NCI-H1930 (cell line): ENCODE data around the gene SLC28A1.
"Not testable (repeated sequence)": the region's sequence is repeated elsewhere in the genome, so short reads cannot be mapped to it uniquely, and the experiment has no call there.

Experiments used
- DNase-seq, 2 experiments: peaks; one replicate each; lab custom pipeline; 2025; lab: John Stamatoyannopoulos, UW

The SLC28A1 gene

DNA sequence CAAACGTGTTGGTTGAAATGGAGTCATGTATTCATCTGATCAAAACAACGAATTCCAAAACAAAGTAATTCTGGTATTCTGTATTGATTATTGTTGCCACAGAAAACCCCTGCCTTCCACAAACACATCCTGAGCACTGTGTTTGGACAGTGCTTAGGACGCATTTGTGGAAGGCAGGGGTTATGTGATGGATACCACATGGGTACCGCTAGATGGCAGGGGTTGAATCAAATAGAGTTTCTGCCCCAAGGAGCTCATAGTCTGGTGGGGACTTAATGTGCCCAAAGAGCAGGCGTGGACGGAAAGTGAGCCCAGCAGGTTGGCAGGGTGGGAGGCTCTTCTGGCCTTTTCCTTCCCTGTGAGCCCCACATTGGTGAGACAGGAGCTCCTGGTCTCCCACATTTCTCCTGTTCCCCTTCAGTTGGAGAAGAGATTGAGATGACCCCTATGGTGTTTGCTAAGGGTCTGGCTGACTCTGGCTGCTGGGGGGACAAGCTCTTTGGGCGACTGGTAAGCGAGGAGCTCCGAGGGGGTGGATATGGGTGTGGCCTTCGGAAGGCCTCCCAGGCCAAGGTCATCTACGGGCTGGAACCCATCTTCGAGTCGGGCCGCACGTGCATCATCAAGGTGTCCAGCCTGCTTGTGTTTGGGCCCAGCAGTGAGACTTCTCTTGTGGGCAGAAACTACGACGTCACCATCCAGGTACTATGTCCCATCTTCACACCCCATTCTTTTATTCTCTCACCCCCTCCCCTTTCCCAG is 22.1 kb upstream of the SLC28A1 start:
- no peak for DNase-seq

DNA sequence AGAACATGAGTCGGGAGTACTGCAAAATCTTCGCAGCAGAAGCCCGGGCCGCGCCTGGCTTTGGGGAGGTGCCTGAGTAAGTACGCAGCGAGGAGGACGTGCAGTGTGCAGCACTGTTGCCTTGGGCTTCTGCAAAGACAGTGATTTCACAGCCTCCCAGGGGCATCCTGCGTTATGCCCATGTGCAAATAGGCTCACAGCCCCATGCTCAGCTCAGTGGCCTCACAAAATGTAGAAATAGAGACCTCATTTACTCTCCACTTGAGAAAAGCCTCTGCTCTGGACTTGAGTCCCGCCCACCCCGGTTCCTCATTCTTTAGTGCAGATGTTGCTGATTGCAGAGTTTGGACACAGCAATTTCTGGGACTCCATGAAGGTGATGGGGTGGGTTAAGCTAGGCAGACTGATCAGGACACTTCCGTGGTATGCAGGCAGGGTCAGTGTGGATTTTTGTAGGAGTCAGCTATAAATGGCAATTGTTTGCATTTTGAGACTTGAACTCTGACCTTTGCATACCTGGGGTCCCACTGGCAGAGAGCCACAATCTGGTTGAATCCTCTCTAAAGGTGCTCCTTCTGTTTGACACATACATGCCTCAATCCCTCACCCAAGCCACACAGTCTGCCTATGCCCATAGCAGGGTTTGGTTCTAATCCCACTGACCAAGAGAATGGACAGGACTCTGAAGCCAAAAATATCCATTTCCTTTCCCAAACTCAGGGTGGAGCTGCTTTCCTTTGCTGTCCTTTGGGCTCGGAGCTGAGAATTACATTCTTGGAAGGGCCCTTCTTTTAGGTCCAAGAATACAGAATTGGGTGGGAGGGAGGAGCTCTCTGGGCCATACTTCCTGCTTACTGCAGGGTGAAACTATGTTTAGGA is 20.7 kb upstream of the SLC28A1 start:
- no peak for DNase-seq

DNA sequence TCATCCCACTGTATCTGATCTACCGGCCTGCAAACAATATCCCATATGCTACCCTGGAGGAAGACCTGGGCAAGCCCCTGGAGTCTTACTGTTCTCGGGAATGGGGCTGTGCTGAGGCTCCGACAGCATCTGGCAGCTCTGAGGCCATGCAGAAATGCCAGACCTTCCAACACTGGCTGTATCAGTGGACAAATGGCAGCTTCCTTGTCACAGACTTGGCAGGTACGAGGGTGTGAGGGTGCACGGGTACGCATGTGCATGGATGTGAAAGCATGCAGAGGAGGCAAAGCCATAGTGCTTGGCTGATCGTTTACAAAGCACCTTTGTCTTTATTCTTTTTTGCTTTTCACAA is 20.0 kb upstream of the SLC28A1 start:
- DNase-seq, result no peak

DNA sequence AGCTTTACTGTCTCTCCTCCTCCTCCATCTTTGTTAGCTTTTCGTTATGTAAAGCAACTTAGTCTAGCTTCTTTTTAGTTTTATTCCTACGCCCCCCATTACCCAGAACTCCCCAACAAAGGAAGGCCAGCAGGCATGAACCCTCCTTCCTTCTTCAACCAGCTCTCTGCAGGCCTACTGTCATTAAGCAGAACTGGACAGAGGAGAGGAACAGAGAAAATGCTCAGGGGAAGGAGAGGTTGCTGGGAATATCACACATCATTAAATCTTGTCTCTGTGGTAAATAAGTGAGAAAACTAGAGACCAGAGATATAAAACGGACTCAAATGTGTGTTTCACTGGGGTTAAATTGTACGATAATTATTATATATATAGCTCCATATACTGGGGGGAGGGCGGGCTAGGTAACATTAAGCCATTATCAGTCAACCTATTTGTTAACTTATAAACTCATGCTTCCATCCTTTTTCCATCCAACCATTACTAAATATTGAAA is 19.3 kb upstream of the SLC28A1 start:
- no peak for DNase-seq

DNA sequence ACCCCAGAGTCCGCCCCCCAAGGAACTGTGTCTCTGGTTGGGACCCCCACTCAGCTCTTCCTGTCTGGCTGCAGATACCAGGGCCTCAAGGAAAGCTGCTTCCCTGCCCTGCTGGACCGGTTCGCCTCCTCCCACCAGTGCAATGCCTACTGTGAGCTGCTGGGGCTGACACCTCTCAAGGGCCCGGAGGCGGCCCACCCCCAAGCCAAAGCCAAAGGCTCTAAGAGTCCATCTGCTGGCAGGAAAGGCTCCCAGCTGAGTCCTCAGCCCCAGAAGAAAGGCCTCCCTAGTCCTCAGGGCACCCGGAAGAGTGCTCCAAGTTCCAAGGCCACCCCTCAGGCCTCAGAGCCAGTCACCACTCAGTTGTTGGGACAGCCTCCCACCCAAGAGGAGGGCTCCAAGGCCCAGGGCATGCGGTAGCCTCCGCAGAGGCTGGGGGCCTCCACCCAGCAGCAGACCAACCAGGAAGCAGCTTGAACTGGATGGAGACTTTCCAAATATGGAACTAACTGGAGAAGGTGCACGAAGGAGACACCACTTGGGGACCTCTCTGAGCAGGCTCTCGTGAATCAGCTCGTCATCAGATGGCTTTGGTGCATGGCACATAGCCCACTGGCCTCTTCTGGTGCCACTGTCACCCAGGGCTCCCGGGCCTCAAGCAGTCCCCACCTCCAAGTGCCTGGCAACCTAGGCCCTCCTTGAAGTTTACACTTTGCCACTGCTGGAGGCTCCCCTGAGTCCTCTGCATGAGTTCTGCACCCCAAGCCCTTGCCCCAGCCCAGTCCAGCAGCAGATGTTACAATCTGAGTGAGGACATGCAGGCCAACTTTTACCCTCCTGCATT is 16.2 kb upstream of the SLC28A1 start:
- DNase-seq, result no peak

DNA sequence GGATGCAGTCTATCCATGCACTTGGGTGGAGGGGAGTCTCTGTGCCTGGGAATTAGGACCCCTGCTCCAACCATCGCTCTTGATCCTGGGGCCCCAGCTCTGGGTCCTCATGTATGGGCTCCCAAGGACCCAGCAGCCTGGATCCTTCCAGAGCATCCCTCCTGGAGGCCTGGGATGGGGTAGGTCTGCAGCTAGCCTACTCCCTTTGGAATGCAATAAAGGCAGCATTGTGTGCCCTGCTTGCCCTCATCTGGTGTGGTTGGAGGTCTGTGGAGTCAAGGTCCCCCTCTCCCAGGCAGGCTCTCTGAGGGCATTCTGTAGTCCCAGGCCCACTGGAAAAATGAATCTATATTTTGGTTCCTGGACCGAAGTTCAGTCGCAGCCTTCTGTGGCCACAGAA is 15.0 kb upstream of the SLC28A1 start:
- DNase-seq, result no peak

DNA sequence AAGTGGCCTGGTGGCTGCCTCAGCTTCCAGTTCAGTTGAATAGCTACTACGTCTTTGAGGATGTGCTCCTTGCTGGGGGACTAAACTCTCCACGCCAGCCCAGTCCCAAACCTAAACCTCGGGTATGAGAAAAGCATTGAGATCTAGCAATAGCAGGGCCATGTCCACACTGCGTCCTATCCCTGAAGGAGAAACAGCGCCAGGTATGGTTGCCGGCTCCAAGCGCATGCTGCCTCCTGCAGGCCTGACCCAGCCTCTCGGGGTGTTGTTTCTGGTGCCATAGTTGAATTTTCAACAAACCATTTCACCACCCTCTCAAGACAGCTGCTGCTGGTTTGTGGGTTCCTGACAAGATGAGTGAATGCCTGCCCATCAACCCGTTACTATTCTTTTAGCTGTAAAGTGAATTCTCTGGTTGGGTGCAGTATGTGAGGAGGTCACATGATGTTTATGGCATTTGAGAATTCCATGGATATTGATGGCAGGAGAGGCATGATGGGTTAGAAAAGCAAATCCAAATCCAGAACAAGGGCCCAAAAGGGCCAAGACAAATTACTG is 13.0 kb upstream of the SLC28A1 start:
- no peak for DNase-seq

DNA sequence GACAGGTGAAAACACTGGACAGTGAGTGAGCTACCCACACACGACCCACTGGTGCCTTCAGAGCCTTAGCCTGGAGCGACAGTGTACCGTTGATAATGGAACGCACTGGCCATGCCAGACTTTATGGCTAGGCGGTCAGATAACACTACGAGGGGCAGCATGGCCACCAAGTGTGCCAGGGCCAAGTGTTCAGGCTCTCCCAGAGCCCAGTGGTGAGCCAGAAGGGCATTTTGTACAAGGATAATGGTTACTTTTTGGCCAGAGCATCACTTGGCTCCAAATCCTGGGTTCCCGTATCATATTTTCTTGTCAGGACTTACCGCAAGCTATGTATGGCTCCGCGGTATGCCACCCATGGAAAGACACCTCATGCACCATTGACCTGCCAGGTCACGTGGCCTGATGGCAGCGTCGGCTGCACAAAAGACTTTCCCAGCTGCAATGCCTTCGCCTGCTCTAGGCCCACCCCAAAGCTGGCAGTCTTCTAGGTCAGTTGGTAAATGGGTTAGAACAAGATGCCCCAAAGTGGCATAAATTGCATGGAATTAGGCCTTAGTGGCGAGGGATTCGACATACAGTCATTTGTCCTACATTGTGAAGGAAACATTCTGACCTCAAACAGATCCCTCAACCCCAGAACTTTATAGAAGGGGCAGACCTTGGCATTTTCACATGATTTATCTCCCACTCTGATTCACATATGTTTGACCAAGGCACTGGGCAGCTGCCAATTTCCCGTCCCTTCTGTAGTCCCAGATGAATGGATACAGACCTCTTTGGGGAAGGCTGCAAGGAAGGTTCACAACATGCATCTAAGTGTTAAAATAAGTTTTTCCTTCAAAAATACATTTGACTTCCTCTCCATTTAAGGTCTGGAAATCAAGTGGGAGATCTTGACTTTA is 12.2 kb upstream of the SLC28A1 start:
- no peak for DNase-seq

DNA sequence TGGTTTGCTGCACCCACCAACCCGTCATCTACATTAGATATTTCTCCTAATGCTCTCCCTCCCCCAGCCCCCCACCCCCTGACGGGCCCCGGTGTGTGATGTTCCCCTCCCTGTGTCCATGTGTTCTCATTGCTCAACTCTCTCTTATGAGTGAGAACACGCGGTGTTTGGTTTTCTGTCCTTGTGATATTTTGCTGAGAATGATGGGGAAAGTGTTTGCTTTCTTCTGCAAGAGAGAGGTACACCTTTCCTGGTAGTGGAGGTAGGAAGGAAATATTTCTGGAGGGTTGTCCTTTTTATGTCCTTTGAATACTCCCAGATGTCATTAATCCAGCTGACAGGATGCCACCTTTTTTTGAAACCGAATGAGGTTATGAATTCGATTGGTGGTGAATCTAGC is 10.5 kb upstream of the SLC28A1 start:
- DNase-seq, result no peak

DNA sequence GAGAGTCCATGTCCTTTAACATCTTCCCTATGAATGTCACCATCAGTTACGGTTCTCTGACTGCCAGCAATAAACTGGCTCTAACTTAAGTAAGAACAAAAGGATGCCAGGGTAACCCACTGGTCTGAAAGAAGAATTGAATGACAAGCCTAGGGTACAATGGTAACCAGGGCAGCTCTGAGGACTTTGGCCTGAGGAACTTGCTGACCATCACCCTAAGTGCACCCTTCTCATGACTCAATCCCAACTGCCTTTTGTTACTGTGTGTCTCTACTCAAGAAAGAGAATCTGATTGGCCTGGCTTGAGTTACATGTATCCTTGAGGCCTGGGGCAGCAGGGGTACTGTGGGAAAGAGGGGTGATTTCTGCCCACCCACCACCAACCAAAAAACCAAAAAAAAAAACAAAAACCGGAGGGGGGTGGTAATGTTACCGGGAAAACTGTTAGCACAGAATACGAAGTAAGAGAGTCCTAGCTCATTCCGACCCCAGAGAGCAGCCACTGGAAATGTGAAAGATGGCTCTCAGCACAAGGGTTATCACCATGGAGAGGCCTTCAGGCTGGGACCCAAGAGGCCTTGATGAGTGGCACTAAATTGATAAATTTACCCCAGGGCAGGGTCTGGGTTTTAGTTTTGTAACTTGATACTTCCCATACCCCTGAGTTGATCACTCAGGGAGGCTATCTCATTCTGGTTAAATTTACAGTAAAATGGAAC is 9.3 kb upstream of the SLC28A1 start:
- no peak for DNase-seq

DNA sequence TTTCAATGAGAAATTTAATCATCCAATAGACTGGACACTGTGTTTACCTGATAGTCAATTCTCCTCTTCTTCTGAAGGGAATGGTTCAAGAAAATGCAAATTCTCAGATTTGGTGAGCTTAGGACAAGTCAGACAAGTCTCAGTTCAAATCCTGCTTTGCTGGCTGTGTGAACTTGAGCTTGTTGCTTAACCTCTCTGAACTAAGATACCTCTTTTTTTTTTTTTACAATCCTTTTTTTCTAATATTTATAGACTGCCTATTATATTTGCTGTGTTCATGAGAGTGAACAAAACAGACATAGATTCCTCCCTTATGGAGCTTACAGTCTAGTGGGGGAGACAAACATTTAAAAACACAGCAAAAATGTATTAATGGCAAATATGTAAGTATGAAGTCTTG is 8.2 kb upstream of the SLC28A1 start:
- no peak for DNase-seq

DNA sequence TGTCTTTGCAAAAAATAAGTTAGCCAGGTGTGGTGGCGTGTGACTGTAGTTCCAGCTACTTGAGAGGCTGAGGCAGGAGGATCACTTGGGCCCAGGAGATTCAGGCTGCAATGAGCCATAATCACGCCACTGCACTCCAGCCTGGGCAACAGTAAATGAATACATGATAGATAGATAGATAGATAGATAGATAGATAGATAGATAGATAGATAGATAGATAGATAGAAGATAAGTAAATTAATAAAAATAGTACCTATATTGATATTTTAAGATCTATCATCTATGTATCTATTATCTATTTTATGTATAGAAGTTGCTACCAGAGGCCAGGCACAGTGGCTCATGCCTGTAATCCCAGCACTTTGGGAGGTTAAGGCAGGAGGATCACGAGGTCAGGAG is 6.8 kb upstream of the SLC28A1 start:
- DNase-seq, result not testable (repeated sequence)

DNA sequence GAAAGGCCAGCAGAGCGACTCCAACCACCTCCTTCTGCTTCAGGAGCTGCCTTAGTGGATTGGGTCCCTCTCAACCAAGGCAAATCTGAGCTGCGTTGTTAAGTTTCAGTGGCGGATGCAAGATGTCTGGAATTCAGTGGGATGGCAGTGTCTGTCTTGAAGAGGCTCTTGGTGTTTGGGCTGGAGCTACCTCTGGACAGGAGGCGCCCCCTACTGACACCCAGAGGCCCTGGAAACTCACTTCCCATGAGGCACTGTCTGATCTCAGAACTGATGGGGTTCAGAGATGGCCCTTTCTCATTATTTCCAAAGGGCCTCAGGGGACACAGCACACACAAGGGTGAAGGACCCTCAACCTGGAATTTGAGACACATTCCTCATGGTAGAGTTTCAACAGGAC is 6.0 kb upstream of the SLC28A1 start:
- peak; percentile 2 to 19 for DNase-seq

DNA sequence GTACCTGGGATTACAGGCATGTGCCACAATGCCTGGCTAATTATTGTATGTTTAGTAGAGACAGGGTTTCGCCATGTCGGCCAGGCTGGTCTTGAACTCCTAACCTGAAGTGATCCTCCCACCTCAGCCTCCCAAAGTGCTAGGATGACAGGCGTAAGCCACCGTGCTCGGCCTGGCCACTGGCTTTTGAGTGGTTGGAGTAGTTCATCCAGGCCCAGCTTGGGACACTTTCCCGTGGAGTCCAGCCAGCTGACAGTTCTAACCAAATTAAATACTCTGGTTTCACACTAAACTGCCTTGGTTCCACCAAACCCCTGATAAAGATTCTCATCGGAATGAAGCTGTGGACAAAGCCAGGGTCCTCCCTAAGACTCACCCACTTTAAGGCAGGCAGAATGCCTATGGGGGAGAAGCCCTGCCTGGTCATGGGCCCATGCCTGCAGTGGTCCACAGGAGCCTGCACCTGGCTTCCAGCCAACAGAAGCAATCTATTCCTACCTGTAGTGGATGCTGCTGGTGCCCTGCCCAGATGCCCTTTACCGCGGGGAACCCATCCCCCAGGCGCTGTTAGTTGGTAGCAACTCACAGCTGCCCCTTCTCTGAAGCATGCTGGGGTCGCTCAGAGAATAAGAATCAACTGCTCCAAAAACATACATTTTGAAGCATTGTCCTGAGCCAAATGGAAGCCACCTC is 5.2 kb upstream of the SLC28A1 start:
- no peak for DNase-seq

DNA sequence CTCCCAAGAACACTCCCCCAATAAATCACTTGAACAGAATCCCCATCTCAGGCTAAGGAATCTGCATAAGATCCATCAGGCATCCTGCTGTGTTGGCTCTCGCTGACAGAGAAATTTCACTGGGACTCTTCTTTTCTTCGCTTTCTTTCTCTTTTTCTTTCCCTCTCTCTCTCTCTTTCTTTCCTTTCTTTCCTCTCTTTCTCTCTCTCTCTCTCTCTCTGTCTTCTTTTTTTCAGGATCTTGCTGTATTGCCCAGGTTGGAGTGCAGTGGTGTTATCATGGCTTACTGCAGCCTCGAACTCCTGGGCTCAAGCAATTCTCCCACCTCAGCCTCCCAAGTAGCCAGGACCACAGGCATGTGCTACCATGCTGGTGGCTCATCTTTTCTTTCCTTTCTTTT is 4.5 kb upstream of the SLC28A1 start:
- DNase-seq, result no peak

DNA sequence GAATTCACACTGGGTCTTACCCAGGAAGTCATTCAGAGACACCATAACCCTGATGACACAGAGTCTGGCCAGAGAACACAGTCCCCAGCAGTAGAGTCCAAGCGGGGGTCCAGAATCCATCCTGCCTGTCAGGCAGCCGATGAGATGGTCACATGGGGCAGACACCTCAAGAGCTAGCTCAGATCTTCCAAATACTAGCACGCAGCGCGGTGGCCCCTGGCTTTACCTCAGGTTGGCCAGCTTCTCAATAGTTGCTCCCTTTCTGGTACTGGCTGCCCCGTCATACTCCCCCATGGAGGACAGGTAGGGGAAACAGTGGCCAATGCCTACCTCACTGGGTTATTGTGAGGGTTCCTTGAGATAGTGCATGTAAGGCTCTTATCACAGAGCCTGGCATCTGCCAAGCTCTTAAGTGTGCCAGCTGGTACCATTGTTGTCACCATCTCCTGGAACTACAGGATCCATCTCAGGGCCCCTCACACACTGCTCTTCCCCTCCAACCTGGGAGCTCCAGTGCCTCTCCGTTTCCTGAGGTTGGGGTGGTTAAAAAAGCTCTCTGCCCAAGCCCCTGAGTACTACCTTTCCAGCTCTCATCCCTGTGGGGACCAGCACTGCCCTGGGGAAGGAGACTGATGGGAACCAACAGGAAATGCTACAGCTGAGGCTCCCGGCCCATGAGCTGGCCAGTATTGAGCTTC is 3.5 kb upstream of the SLC28A1 start:
- DNase-seq, result no peak

DNA sequence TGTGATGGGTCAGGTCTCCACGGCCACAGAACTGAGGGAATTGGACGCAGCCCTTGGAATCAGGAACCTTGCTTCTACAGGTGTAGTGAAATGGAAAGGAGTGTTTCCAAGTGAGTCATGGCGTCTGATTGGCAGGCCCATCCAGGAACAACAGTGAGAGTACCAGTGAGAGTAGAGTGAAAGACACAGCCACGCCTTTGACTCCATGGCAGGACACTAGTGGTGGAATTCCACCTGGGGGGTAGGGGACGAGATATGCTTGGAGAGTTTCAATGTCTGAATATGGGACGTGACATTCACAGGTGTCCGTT is 3.0 kb upstream of the SLC28A1 start:
- no peak for DNase-seq

DNA sequence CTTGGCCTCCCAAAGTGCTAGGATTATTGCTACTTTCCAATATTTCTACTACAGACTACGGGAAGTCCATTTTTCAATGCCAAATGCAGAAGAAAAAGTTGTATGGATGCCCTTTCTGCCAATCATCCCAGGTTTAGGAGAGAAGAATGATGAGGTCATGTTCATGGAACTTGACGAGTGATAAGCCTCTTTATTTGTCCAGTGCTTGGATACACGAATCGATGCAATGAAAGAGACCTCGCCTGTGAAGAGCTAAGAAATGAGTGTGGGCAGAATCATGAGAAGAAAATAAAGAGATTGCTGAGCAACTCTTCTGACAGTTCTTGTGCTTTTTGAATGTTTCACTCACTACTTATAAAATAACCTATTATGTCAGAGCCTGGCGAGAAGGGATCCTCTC is 996 bp upstream of the SLC28A1 start:
- DNase-seq, result no peak

DNA sequence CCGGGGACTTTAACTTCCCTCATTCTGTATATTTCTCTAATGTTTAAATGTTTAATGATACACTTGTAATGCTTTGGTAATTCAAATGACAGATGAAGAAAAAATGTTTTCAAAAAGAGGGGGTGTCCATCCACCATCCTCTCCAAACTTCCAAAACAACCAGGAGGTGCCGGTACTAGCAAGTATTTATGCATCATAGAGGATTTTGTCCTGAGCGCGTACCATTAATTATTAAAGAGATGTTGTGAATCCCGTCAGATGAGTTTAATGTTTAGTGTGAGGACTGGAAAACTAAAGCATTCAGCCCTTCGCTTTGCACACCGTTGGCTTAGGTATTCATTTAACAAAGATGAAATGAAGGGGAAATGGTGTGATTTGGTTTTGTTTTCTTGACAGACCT is 1.3 kb downstream of the SLC28A1 start:
- no peak for DNase-seq
